CD4-positive, alpha-beta T cell treated with Interleukin-6 at 100 ng/mL for 8 hours (primary cell): Measurements from ENCODE around the gene TBC1D22A.

ENCODE experiments used
- DNase-seq: peaks from one replicate; pipeline ENCODE4 v3.0.0-alpha.2; 2020; ENCODE audit warnings: mixed read lengths, low spot score

Gene TBC1D22A

GRCh38 chr22:46753360-46753759 is 9.1 kb upstream of the TBC1D22A start:
- DNase-seq = no peak

GRCh38 chr22:46753761-46754109 is 8.7 kb upstream of the TBC1D22A start:
- DNase-seq = no peak

GRCh38 chr22:46754110-46754799 is 8.2 kb upstream of the TBC1D22A start:
- peak; percentile 43 for DNase-seq

- no peak for DNase-seq
These were observed 7.6 kb upstream of the TBC1D22A start for GRCh38 chr22:46754826-46755225.

DNA sequence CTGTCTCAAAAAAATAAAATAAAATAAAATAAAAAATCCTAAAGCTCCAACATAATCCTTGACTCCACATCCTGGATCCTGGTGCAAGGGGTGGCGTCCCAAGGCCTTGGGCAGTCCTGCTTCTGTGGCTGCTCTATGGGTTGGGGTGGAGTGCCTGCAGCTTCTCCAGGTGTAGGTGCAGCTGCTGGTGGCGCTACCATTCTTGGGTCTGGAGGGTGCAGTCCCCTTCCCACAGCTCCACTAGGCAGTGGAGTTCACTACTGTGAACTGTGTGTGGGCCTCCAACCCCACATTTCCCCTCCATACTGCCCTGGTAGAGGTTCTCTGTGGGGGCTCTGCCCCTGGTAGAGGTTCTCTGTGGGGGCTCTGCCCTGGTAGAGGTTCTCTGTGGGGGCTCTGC is 6.9 kb upstream of the TBC1D22A start:
- no peak for DNase-seq

- no peak for DNase-seq
These were observed 6.4 kb upstream of the TBC1D22A start for GRCh38 chr22:46756097-46756496.

GRCh38 chr22:46757104-46757503 is 5.3 kb upstream of the TBC1D22A start:
- DNase-seq = no peak

DNA sequence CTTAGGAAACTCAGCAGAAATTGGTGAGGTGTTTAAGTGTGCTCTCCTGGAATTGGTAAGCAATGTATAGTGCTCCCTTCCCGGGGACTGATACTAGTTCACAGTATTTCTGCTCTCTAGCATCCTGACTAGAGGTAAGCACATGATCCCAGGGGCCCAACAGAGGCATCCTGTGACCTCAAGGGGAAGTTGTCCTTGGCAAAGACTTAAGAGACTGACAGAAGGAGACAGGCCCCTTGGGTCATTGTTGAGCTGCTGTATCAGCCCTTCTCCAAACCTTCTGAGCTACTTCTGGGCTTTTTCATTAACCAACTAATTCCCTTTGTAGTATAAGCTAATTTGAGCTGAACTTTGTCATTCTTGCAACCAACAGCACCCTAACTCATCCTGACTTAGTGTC is 4.3 kb upstream of the TBC1D22A start:
- no peak for DNase-seq

GRCh38 chr22:46758867-46759290 is 3.6 kb upstream of the TBC1D22A start:
- peak; percentile 61 for DNase-seq

GRCh38 chr22:46761017-46761416 is 1.4 kb upstream of the TBC1D22A start:
- DNase-seq = no peak

DNA sequence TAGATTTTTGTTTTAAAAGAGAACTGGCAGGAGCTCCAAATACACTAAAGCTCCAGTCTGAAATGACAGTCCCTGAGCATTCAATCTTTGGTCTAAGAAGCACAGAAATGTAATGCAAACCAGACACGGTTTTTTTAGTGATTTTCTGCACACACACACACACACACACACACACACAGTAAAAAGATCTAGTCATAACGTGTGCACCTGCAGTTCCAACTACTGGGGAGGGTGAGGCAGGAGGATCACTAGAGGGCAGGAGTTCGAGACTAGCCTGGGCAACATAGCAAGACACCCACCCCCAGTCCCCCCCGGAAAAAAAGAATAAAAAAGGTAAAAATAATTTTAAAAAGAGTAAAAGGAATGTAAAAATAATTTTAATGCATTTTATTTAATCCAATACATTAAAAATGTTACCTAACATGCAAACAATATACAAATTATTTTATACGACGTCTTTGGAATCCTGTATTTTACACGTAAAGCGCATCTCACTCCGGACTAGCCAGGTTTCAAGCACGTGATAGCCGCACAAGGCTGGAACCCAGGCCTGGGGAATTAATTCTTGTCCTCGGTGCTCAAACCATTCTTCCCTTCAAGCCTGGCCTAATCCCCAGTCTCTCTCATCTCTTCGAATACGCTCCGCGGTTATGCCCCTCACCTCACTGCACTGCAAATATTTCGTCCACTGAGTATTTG is 762 bp upstream of the TBC1D22A start:
- DNase-seq = no peak

DNA sequence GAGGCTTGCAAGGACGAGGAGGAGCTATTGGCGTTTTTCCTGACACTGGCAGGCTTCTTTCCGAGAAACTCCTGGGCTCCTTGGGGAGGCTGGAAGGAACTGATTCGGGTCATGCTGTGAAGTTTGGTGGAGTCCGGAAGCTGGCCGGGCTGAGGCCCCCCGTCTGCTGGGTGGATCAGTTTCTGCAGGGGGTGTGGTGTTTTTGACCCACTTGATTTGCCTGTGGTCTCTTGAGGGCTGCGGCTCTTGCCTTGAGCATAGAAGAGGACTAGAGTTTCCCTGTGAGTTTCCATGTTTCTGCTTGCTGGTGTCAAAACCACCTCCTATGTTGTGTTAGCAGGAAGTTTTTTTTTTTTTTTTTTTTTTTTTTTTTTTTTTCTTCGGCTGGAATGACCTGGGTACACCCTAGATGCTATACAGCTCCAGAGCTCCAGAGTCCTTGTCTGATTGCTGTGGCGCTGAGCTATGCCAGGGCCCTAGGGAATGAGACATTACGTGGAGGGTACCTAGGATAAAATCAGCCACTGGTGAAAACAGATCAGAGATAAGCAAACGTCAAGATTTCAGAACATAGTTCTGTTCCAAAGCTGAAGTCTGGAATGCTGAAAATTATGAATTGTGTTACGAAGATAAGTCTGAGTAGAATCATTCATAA is 728 bp downstream of the TBC1D22A start:
- peak; percentile 22 for DNase-seq

- DNase-seq = no peak
These were observed 1.8 kb downstream of the TBC1D22A start for GRCh38 chr22:46764140-46764680.

- DNase-seq = no peak
These were observed 2.5 kb downstream of the TBC1D22A start for GRCh38 chr22:46764779-46765485.

GRCh38 chr22:46766611-46767010 is 4.2 kb downstream of the TBC1D22A start:
- no peak for DNase-seq

DNA sequence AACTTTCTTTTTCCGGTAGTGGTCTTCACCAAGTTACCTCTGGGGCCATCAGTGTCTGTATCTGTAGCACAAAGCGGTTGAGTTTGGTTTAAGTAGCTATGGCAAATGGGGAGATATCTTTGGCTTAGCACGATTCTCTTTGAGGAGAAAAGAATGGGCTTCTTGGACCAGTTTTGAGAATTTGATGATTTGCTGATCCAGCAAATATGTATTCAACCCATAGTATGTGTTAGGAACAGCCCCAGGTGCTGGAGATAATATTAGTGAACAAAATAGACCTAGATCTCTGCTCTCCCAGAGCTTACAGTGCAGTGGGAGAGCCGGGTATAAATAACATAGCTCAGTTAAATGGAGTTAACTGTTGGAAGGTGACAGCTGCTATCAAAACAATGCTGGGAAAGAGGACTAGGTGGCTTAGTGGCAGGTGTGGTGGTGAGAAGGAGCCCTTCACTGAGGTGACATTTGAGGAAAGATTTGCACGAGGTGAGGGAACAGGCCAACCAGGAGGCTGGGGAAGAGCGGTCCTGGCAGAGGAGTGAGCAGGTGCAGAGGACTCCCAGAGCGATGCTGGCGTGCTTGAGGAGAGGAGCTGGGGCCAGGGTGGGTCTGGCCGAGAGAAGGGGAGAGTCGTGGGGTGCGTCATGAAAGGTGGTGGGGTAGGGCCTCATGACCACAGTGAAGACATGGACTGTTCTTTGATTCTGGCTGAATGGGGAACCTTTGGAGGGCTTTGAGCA is 5.0 kb downstream of the TBC1D22A start:
- no peak for DNase-seq

- no peak for DNase-seq
These were observed 6.8 kb downstream of the TBC1D22A start for GRCh38 chr22:46769191-46769675.

GRCh38 chr22:46769706-46770105 is 7.3 kb downstream of the TBC1D22A start:
- no peak for DNase-seq

- no peak for DNase-seq
These were observed 7.7 kb downstream of the TBC1D22A start for GRCh38 chr22:46770151-46770641.

DNA sequence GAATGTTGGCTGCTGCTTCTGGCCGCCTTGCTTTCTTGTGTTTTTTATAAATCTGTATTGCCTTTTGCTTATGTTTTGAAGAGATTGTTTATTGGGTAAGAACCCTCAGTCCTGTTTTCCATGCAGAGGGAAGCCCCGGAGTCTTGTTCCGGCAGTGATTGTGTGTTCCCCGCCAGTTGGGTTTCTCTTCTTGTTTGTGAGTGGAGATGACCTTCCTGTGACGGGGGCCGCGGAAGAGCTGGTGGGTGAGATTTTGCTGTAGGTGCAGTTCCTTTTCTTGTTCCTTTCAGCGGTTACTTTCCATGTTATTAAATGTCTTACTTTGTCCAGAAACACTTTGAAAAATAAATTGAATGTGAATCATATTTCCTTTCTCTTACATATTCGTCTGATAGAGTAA is 8.3 kb downstream of the TBC1D22A start:
- DNase-seq = no peak

DNA sequence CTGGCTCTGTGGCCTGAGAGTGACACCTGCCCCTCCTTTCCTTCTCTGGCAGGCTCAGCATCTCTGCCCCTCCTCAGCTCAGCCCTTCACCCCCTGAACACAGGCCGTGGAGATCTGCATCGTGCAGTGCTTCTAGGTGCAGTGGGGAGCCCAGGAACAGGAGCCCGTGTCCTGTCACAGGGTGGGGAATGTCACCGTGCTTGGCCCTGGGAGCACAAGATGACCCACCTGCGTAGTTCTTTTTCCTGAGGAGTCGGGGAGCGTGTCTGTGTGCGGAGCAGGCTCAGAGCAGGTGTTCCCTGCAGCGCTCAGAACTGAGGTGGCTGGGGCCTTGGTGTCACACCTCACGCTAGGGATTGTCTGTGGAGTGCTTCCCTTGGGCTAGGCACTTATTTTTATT is 10.6 kb downstream of the TBC1D22A start:
- DNase-seq = no peak
